GM12864 (cell line): ENCODE measurements around the gene EIF3J.

Experiments
- DNase-seq: peaks from one replicate; pipeline ENCODE4 v3.0.0-alpha.2; 2011; ENCODE audit warnings: low read depth
- H3K4me3 ChIP-seq: 2 replicates; pipeline ENCODE4 v1.5.1; 2011; ENCODE audit warnings: mild to moderate bottlenecking, low read depth, low read length, control low read depth
- CTCF ChIP-seq: IDR thresholded peaks from 2 replicates; pipeline ENCODE4 v1.5.1; 2011; ENCODE audit warnings: low read depth, mild to moderate bottlenecking, moderate library complexity, low read length, control low read depth, inconsistent platforms; ENCODE audit errors: missing control alignments

Gene EIF3J

GRCh38 chr15:44500555-44500954 lies 36.4 kb upstream of the EIF3J start:
- H3K4me3 ChIP-seq = no peak overlapping the region
- TF ChIP-seq CTCF = no peak
- no peak for DNase-seq

- no peak overlapping the region for H3K4me3 ChIP-seq
- TF ChIP-seq CTCF = peak; percentile 44
- no peak for DNase-seq
Observed at GRCh38 chr15:44501768-44502366, 35.1 kb upstream of the EIF3J start.

GRCh38 chr15:44516436-44516835 lies 20.5 kb upstream of the EIF3J start:
- no peak overlapping the region for H3K4me3 ChIP-seq
- no peak for TF ChIP-seq CTCF
- no peak for DNase-seq

GRCh38 chr15:44519537-44519936 lies 17.4 kb upstream of the EIF3J start:
- TF ChIP-seq CTCF = no peak
- no peak for DNase-seq
- H3K4me3 ChIP-seq = no peak overlapping the region

- TF ChIP-seq CTCF = no peak
- no peak overlapping the region for H3K4me3 ChIP-seq
- no peak for DNase-seq
Observed at GRCh38 chr15:44525018-44525417, 11.9 kb upstream of the EIF3J start.

- no peak for TF ChIP-seq CTCF
- H3K4me3 ChIP-seq = no peak overlapping the region
- no peak for DNase-seq
Observed at GRCh38 chr15:44527241-44527640, 9.7 kb upstream of the EIF3J start.

GRCh38 chr15:44529864-44530604 lies 6.9 kb upstream of the EIF3J start:
- H3K4me3 ChIP-seq = no peak overlapping the region
- no peak for DNase-seq
- TF ChIP-seq CTCF = no peak
